Measurements from ENCODE around the gene MRPL32. TPM values are rescaled to one million over a fixed set of nuclear protein-coding genes. Genes with fewer than 3 reads are reported as not detected.

Gene MRPL32
- total RNA-seq, 1 experiment from 2014 or later: 61.6 TPM

DNA sequence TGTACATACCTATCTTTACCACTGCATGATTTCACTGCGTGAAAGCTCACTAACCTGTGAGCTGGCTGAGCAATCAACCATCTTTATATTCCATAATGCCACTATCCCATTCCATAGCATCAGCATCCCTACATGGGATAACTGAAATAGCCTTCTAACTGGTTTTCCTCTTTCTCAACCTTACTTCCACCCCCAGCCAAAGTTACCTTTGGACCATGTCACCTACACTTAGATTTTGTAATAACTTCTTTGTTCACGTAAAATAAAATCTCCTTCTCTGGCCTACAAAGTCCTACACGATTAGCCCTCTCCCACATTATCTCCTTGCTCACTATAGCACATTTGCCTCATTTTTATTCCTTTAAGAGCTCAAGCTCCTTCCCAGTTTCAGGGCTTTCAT lies 2.7 kb upstream of the MRPL32 start:
- no peak overlapping the region for H3K4me3 ChIP-seq (ENCODE audit: low read depth, low read length)
- Mint-ChIP-seq H3K9me3 (ENCODE audit: unreplicated experiment) (no peaks in the 10 kb centered on the region), H3K27me3 (ENCODE audit: insufficient read depth, unreplicated experiment) (no peaks in the 10 kb centered on the region), H3K4me1 (ENCODE audit: low read depth, unreplicated experiment) (peaks cover 14% of the 10 kb centered on the region), H3K36me3 (ENCODE audit: insufficient read depth, unreplicated experiment) (peaks cover 19% of the 10 kb centered on the region), H3K27ac (ENCODE audit: unreplicated experiment) (no peak overlapping the region), H3K4me3 (ENCODE audit: unreplicated experiment) (no peak overlapping the region)
- no peak for DNase-seq
- no peaks in the 10 kb centered on the region for H3K27me3 ChIP-seq (replicated peaks; ENCODE audit: control insufficient read depth, insufficient read depth, low read length)
- peaks cover 10% of the 10 kb centered on the region for H3K4me1 ChIP-seq
- BruUV-seq (replicated peaks): no TSS peak
- no peaks in the 10 kb centered on the region for H3K9me3 ChIP-seq
- no peaks in the 10 kb centered on the region for H3K36me3 ChIP-seq (ENCODE audit: control insufficient read depth, insufficient read depth, low read length)
- ChIA-PET POLR2A (no interaction called here), CTCF (interaction anchor here (2.3 kb wide), 1 partner anchor 12 kb away, joined by 6 read pairs; no protein-coding TSS in a partner anchor)
- intact Hi-C loops (cut with micrococcal nuclease; ENCODE audit: unreplicated experiment): no loop called here
- TF ChIP-seq CTCF (IDR thresholded peaks at IDR 0.05; ENCODE audit: insufficient read depth in 1 of 2, low read depth in 1 of 2, low read length in 1 of 2, severe bottlenecking in 1 of 2, unreplicated experiment in 1 of 2): no peak

GRCh38 chr7:42930889-42931288 lies 1.3 kb upstream of the MRPL32 start:
- no TSS peak for BruUV-seq (replicated peaks)
- no peaks in the 10 kb centered on the region for H3K36me3 ChIP-seq (ENCODE audit: control insufficient read depth, insufficient read depth, low read length)
- H3K9me3 ChIP-seq: no peaks in the 10 kb centered on the region
- no peak for DNase-seq
- Mint-ChIP-seq H3K27me3 (ENCODE audit: insufficient read depth, unreplicated experiment) (no peaks in the 10 kb centered on the region), H3K4me1 (ENCODE audit: low read depth, unreplicated experiment) (peaks cover 14% of the 10 kb centered on the region), H3K4me3 (ENCODE audit: unreplicated experiment) (peak overlapping the region; percentile 95), H3K9me3 (ENCODE audit: unreplicated experiment) (no peaks in the 10 kb centered on the region), H3K27ac (ENCODE audit: unreplicated experiment) (peak overlapping the region; percentile 99), H3K36me3 (ENCODE audit: insufficient read depth, unreplicated experiment) (peaks cover 14% of the 10 kb centered on the region)
- no peak for TF ChIP-seq CTCF (IDR thresholded peaks at IDR 0.05; ENCODE audit: insufficient read depth in 1 of 2, low read depth in 1 of 2, low read length in 1 of 2, severe bottlenecking in 1 of 2, unreplicated experiment in 1 of 2)
- POLR2A ChIA-PET: no interaction called here
- H3K4me1 ChIP-seq: peaks cover 10% of the 10 kb centered on the region
- peak overlapping the region; percentile 90 for H3K4me3 ChIP-seq (ENCODE audit: low read depth, low read length)
- CTCF ChIA-PET: interaction anchor here (2.3 kb wide), 1 partner anchor 10 kb away, joined by 6 read pairs; no protein-coding TSS in a partner anchor
- intact Hi-C loops (cut with micrococcal nuclease; ENCODE audit: unreplicated experiment): no loop called here
- H3K27me3 ChIP-seq (replicated peaks; ENCODE audit: control insufficient read depth, insufficient read depth, low read length): no peaks in the 10 kb centered on the region

DNA sequence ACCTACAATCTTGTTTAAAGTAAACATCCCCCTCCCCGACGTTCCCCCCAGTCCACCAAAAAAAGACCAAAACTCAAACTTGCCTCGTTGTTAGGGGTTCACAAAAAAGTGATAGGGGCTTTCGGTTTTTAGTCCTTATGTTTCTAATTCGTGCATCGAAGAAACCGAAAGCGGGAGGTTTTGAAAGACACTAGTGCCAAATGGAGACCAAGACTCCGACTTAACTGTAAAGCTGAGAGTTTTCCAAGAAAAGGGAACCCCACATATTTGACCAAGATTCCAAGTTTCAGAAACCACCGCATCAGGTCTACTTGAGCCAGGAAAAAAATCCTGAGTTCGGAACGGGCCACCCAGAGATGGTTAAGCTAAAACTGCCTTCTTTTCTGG lies 736 bp upstream of the MRPL32 start:
- H3K27ac Mint-ChIP-seq (ENCODE audit: unreplicated experiment): peak overlapping the region; percentile 99
- ChIA-PET POLR2A (interaction anchor here (1.0 to 2.3 kb wide), 4 partner anchors 10 to 651 kb away, joined by 3 to 10 read pairs (median 6); partner anchors contain the start of genes C7orf25 and STK17A), CTCF (interaction anchor here (2.3 kb wide), 1 partner anchor 10 kb away, joined by 19 read pairs; no protein-coding TSS in a partner anchor)
- no TSS peak for BruUV-seq (replicated peaks)
- peak overlapping the region; percentile 90 for H3K4me3 ChIP-seq (ENCODE audit: low read depth, low read length)
- H3K27me3 Mint-ChIP-seq (ENCODE audit: insufficient read depth, unreplicated experiment): no peaks in the 10 kb centered on the region
- peaks cover 14% of the 10 kb centered on the region for H3K4me1 Mint-ChIP-seq (ENCODE audit: low read depth, unreplicated experiment)
- intact Hi-C loops (cut with micrococcal nuclease; ENCODE audit: unreplicated experiment): no loop called here
- H3K36me3 ChIP-seq (ENCODE audit: control insufficient read depth, insufficient read depth, low read length): no peaks in the 10 kb centered on the region
- H3K36me3 Mint-ChIP-seq (ENCODE audit: insufficient read depth, unreplicated experiment): peaks cover 19% of the 10 kb centered on the region
- TF ChIP-seq CTCF (IDR thresholded peaks at IDR 0.05; ENCODE audit: insufficient read depth in 1 of 2, low read depth in 1 of 2, low read length in 1 of 2, severe bottlenecking in 1 of 2, unreplicated experiment in 1 of 2): no peak
- H3K27me3 ChIP-seq (replicated peaks; ENCODE audit: control insufficient read depth, insufficient read depth, low read length): no peaks in the 10 kb centered on the region
- no peaks in the 10 kb centered on the region for H3K9me3 Mint-ChIP-seq (ENCODE audit: unreplicated experiment)
- H3K9me3 ChIP-seq: no peaks in the 10 kb centered on the region
- no peak for DNase-seq
- H3K4me3 Mint-ChIP-seq (ENCODE audit: unreplicated experiment): peak overlapping the region; percentile 95
- H3K4me1 ChIP-seq: peaks cover 10% of the 10 kb centered on the region

All from Caco-2 (cell line).